Tibial artery (tissue), 4 donors: ENCODE measurements around the gene DLG2.
A peak's percentile ranks its signal among the peaks of the same experiment; 100 is the strongest.

Experiments used
- DNase-seq, 2 donors: peaks; one replicate each; pipeline ENCODE4 v3.0.0-alpha.2; 2019
- H3K27ac ChIP-seq, 2 donors: fragments of 200-600 bp; sonication (generic) in 1 of 2; 1 replicate in 1 of 2; 2 replicates in 1 of 2; pipeline ENCODE4 v1.5.1; 2018 to 2019; ENCODE audit warnings: mild to moderate bottlenecking in 1 of 2
- H3K27me3 ChIP-seq, 2 donors: fragments of 200-600 bp; sonication (generic) in 1 of 2; one replicate each; pipeline versions ENCODE4 v1.5.1 to v1.6.0; 2016 to 2019
- H3K36me3 ChIP-seq, 3 donors: fragments of 200-600 bp; sonication (generic) in 2 of 3; one replicate each; pipeline ENCODE4 v1.5.1; 2016 to 2019; ENCODE audit warnings: mild to moderate bottlenecking in 2 of 3
- H3K4me1 ChIP-seq, 4 donors: fragments of 200-600 bp; sonication (generic) in 2 of 4; 1 replicate in 3 of 4; 2 replicates in 1 of 4; pipeline ENCODE4 v1.5.1; 2016 to 2019
- H3K4me3 ChIP-seq, 2 donors: fragments of 200-600 bp; sonication (generic) in 1 of 2; 1 replicate in 1 of 2; 2 replicates in 1 of 2; pipeline ENCODE4 v1.5.1; 2018 to 2019; ENCODE audit warnings: mild to moderate bottlenecking in 2 of 2
- H3K9me3 ChIP-seq, 3 donors: fragments of 200-600 bp; sonication (generic) in 1 of 3; one replicate each; pipeline ENCODE4 v1.5.1; 2016 to 2019
- CTCF ChIP-seq, 2 experiments: fragments of 200-600 bp in 1 of 2; fragments of 450-650 bp in 1 of 2; IDR thresholded peaks; one replicate each; pipeline ENCODE4 v1.5.1; 2017 to 2019; ENCODE audit warnings: antibody characterized with exemption in 2 of 2, mild to moderate bottlenecking in 1 of 2, moderate library complexity in 1 of 2
- intact Hi-C: fragments of 100-400 bp; cut with DNase I; formaldehyde crosslinking; loops from one replicate; pipeline ENCODE4 v1.15.0; 2023; ENCODE audit warnings: low total_unique reads

DLG2 gene

GRCh38 chr11:84721561-84721961 lies 905.6 kb downstream of the DLG2 start:
- no peak for TF ChIP-seq CTCF (IDR thresholded peaks at IDR 0.05)
- peaks cover 0 to 20% (median 10%) of the 10 kb centered on the region in 4 donors for H3K4me1 ChIP-seq
- no peaks in the 10 kb centered on the region for H3K27me3 ChIP-seq
- no peak overlapping the region for H3K27ac ChIP-seq
- H3K9me3 ChIP-seq: no peaks in the 10 kb centered on the region
- H3K36me3 ChIP-seq: no peaks in the 10 kb centered on the region
- no peak for DNase-seq
- intact Hi-C loops: no loop called here
- peak overlapping the region; percentile 61 to 62 for H3K4me3 ChIP-seq

- Histone ChIP-seq H3K9me3 (no peaks in the 10 kb centered on the region), H3K36me3 (no peaks in the 10 kb centered on the region), H3K27ac (peak overlapping the region; percentile 48 to 69), H3K27me3 (no peaks in the 10 kb centered on the region), H3K4me1 (peaks cover 0 to 20% (median 10%) of the 10 kb centered on the region in 4 donors), H3K4me3 (peak overlapping the region; percentile 61 to 62)
- TF ChIP-seq CTCF (IDR thresholded peaks at IDR 0.05): no peak
- intact Hi-C loops: no loop called here
- peak in 1 of 2 donors; percentile 36 for DNase-seq
Observed at GRCh38 chr11:84720706-84721402, 906.3 kb downstream of the DLG2 start.

- DNase-seq: no peak
- Histone ChIP-seq H3K36me3 (no peaks in the 10 kb centered on the region), H3K4me3 (peak overlapping the region; percentile 61 to 62), H3K9me3 (no peaks in the 10 kb centered on the region), H3K4me1 (peaks cover 0 to 20% (median 10%) of the 10 kb centered on the region in 4 donors), H3K27me3 (no peaks in the 10 kb centered on the region), H3K27ac (peak overlapping the region; percentile 48 to 69)
- intact Hi-C loops: loop anchor here (10.0 kb wide), 1 partner anchor 155 kb away; no protein-coding TSS in a partner anchor
- no peak for TF ChIP-seq CTCF (IDR thresholded peaks at IDR 0.05)
Observed at GRCh38 chr11:84719935-84720577, 907.1 kb downstream of the DLG2 start.

- peak in 1 of 2 experiments; percentile 12 for TF ChIP-seq CTCF (IDR thresholded peaks at IDR 0.05)
- Histone ChIP-seq H3K27me3 (no peaks in the 10 kb centered on the region), H3K4me3 (no peak overlapping the region), H3K36me3 (no peaks in the 10 kb centered on the region), H3K9me3 (no peaks in the 10 kb centered on the region), H3K4me1 (no peaks in the 10 kb centered on the region), H3K27ac (no peak overlapping the region)
- intact Hi-C loops: loop anchor here (10.0 kb wide), 1 partner anchor 150 kb away; no protein-coding TSS in a partner anchor
- DNase-seq: no peak
Observed at GRCh38 chr11:84714316-84714780, 912.8 kb downstream of the DLG2 start.

- TF ChIP-seq CTCF (IDR thresholded peaks at IDR 0.05): no peak
- intact Hi-C loops: no loop called here
- Histone ChIP-seq H3K27me3 (no peaks in the 10 kb centered on the region), H3K4me3 (no peak overlapping the region), H3K27ac (no peak overlapping the region), H3K9me3 (no peaks in the 10 kb centered on the region), H3K36me3 (no peaks in the 10 kb centered on the region), H3K4me1 (no peaks in the 10 kb centered on the region)
- DNase-seq: no peak
Observed at GRCh38 chr11:84691830-84692229, 935.3 kb downstream of the DLG2 start.
